NCI-H345 (cell line): Measurements from ENCODE around the gene CD302.
"Not testable (repeated sequence)": the region's sequence is repeated elsewhere in the genome, so short reads cannot be mapped to it uniquely, and the experiment has no call there.

Experiments used
- DNase-seq: peaks from one replicate; lab custom pipeline; 2025; lab: John Stamatoyannopoulos, UW

CD302 gene, protein sequence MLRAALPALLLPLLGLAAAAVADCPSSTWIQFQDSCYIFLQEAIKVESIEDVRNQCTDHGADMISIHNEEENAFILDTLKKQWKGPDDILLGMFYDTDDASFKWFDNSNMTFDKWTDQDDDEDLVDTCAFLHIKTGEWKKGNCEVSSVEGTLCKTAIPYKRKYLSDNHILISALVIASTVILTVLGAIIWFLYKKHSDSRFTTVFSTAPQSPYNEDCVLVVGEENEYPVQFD

DNA sequence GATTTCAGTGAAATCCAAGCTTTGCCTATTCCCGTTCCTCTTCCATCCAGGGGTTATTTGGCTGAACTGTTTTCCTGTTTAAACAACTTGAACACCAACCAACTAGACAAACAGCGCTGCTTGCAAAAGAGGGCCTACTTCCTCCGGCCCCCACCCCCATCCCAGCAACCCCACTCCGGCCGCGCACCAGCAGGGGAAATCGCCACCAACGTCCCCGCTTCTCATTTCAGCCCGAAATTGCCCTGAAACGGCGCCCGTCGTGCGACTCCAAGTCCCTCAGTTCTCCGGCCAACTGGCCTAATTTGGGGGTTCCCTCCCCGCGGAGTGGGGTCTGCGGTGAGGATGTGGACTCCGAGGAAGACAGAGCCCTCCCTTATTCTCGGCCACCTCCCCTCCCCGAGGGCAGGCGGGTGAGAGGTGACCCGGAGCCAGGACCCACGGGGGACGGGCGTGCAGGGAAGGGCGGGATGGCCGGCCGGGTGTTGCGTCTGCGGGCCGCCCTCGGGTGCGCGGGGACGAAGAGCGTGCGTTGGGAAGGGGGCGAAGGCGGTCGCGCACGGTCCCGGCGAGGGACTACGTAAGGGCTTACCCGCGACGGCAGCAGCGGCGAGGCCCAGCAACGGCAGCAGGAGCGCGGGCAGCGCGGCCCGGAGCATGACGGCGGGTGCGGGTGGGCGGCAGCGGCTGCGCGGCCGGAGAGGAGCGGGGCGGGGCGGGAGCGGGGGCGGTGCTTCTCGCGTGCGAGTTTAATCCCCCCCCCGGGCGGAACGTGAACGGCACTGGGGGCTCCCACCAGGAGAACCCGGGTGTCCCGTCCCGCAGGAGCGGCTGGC, at the start of gene CD302:
Gene CD302 (minus strand): TSS at position 666 of the 833 bp plus-strand sequence. CDS start 10 bp downstream, at position 656.
- DNase-seq, result peak; percentile 44

DNA sequence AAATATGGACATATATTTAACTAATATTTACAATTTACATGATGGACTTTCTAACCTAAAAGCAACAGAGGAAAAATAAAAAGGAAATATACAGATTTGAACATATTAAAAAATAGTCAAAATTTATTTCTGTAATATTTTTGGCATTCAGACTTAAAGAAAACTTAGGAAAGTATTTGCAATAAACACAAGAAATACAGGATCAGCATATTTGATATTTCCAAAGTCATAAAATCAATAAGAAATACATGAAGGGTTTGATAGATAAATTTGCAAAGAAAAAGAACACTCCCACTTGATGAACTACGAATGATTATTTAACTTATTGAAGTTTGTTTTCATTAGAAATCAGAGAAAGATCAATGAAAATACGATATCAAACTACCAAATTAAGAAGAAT, 48.6 kb upstream of the CD302 start:
- no peak for DNase-seq

DNA sequence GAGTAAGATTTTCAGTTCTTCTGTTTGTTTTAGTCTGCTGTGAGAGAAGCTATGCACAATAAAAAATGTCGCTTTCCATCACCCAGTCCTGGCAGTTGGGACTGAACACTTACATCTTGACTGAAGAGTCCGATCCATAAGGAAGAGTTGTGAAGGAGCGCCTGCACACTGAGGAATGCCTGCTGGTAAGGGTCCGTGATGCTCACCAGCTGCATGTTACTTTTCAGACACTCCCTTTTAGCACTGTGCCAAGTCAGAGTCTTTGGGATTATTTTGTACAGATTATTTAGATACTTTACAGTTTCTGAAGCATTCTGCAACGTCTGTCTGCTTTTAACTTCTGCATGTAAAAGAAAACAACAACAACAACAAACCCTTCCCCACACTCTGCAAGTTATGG, 42.6 kb upstream of the CD302 start:
- DNase-seq, result no peak

DNA sequence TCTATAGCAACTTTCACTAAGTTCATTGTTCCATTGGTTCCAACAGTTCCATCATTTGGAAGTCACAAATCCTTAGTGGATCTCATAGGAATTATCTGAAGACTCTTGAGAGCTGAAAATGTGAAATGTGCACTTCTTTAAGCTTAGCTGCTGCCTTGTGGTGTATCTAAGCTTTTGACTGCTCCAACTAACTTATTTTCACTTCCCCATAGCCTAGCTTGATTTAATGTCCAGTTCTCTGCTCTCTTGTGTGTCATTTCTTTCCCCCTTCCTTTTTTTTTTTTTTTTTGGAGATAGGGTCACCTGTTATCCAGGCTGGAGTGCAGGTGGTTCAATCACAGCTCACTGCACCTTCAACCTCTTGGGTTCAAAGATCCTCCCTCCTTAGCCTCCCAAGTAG, 34.9 kb upstream of the CD302 start:
- no peak for DNase-seq

DNA sequence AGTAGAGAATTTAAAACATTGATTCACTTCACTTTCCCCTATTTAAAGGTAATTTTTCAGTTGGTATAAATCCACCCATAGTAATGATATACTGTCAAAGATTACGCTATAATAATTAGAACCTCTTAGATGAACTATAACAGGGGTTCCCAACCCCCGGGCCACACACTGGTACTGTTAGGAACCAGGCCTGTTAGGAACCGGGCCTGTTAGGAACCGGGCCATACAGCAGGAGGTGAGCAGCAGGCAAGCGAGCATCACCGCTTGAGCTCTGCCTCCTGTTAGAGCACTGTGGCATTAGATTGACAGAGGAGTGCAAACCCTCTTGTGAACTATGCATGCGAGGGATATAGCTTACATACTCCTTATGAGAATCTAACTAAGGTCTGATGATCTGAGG, 34.0 kb upstream of the CD302 start:
- DNase-seq, result no peak

DNA sequence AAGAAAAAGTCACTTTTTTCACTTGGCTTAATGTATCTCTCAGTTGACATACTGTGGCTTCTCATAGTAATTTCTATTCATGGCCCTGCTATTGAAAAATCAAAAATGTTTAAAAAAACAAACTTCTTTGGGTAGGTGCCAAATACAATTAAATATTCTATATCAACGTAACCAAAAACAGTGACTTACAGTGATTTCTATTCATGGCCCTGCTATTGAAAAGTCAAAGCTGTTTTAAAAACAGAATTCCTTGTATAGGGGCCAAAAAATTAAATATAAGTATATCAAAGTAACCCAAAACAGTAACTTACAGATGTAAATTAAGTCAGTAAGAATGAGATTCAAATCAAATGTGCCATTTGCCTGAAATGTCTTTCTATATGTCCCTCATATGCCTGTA, 31.4 kb upstream of the CD302 start:
- DNase-seq, result no peak

DNA sequence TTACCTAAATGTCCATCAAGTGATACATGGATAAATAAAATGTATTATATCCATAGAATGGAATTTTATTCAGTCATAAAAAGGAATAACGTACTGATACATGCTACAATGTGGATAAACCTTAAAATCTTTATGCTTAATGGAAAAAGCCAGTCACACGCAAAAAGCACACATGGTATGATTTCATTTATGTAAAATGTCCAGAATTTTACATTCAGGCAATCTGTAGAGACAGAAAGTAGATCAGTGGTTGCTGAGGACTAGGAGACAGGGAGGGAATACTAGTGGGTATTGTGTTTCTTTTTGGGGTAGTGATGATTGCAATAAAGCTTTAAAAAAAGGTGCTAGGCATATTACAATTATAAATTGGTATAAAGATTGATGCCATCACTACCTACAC, 30.7 kb upstream of the CD302 start:
- DNase-seq, result no peak

DNA sequence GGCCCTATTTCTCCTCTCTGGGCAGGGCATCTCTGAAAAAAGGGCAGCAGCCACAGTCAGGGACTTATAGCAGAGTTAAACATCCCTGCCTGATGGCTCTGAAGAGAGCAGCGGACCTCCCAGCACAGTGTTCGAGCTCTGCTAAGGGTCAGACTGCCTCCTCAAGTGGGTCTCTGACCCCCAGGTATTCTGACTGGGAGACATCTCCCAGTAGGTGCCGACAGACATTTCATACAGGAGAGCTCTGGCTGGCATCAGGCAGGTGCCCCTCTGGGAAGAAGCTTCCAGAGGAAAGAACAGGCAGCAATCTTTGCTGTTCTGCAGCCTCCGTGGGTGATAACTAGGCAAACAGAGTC, 24.4 kb upstream of the CD302 start:
- not testable (repeated sequence) for DNase-seq

DNA sequence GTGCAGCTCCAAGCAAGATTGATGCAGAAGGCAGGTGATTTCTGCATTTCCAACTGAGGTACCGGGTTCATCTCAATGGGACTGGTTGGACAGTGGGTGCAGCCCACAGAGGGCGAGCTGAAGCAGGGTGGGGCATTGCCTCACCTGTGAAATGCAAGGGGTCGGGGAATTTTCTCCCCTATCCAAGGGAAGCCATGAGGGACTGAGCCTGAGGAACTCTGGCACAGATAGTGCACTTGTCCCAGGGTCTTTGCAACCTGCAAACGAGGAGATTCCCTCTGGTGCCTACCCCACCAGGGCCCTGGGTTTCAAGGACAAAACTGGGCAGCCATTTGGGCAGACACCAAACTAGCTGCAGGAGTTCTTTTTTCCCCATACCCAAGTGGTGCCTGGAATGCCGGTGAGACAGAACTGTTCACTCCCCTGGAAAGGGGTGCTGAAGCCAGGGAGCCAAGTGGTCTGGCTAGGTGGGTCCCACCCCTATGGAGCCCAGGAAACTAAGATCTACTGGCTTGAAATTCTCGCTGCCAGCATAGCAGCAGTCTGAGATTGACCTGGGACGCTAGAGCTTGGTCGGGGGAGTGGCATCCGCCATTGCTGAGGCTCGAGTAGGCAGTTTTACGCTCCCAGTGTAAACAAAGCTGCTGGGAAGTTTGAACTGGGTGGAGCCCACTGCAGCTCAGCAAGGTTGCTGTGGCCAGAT, 23.9 kb upstream of the CD302 start:
- DNase-seq, result not testable (repeated sequence)

DNA sequence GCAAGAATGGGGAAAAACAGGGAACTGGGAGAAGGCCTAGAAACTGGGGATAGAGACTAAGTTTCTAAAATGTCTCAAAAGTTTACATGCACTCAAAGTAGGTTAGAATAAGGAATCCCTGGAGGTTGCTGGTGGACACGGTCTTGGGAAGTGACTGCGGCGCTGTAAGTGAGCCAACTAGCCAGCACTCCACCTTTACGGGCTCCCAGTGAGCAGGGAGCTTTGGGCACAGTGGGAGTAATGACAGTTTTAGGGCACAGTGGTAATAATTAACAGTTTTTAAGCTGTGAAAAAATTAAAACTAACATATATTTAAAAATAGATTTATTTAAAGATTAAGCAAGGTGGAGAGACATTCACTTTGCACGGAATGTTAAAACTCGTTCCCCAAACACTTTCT, 20.9 kb upstream of the CD302 start:
- DNase-seq, result no peak

DNA sequence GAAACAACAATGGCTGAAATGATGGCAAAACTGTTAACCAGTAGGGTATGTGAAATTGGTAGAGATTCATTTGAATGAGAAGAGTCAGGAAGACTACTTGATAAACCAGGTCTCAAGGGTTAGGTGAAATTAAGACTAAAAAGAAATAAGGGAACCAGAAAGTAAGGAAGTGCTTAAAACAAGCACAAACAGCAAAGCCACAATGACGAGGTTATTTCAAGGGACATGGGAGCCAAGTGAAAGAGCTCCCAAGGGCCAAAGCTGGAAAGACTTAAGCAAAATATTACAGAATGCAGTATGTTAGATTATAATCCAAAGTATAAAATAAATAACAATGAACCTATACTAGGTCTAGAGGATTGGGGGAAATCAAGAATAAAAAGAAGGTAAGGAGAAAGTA, 19.3 kb upstream of the CD302 start:
- DNase-seq, result no peak

DNA sequence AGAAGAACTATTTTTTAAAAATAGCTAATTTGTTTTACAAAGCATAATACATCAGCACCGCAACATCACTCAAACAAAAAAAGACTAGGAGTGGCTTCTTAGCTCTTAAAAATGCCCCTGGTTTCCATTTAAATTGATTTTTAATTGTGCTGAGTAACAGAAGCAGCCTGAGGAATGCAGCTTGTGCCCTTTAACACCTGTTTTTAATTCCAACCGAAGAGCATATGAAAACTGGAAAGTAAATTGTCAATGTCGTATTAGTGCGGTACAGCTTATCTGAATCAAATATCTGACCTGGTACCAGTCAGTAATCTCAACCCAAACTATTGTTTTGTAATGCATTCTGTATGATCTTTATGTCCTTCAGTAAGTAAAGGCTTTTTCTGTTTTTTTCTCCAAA, 13.2 kb upstream of the CD302 start:
- no peak for DNase-seq

DNA sequence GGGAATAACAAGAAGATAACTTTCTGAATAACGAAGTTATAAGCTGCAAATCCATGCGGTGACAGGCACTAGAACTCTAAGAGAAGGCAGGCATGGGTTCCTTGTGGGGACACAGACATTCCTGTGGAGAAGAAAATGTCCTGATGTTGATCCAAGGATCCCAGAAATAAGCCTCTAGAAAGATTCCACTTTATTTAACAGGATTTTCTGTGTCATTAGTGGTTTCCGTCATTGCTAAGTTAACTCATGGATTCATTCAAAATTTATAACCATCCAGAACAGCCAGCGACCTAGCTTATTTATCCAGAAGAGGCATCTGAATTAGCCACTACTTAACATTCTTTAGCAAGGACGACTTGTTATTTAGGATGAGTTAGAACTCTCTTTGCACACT, 10.0 kb upstream of the CD302 start:
- DNase-seq, result no peak

DNA sequence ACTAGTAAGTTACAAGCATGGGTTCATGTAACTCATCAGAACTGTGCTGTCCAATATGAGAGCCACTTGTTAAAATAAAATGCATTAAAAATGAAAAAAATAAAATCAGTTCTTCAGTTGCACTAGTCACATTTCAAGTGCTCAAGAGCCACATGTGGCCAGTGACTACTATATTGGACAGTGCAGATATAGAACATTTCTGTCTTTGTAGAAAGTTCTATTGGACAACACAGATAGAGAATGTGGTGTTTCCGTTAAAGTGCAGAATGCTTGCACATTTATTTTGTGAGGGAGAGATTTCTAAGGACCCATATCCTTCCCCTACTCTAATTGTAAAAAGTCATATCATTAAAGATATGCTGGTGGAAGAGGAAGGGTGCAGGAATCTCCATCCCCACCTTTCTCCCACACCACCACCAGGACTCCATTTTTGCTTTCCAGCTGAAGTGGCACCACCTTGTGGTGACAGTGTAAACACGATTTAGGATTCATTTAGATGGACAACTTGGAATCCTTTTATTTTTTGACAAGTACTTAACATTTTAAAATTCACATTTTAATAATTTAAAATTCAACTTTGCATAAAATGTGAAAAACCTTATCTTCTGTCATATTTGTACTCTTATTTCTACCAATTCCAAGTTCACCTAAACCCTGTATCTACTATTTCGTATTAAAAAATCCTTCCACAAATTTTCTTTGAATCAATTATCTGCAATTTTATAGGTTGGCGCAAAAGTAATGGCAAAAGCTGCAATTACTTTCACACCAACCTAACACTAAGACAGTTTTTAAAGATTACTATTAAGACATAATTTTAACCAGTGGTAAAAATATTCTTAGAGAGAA, 9.4 kb upstream of the CD302 start:
- peak; percentile 39 for DNase-seq

DNA sequence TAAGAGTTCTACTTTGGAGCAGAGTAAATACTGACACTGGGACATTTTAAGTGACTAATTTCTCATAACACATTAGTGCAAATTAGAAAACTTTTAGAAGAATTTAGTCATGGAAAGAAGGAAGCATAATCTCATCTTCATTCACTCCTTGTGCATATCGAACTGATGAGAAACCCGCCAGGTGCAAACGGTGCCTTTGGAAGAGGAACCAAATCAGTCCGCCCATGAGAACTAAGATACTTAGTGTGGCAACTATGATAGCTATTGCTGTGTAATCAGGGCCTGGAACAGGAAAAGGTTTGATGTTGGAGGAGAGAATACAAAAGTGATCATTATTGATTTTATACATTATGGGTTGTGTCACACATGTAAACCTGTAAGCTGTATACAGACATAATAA, 6.9 kb upstream of the CD302 start:
- DNase-seq, result no peak

DNA sequence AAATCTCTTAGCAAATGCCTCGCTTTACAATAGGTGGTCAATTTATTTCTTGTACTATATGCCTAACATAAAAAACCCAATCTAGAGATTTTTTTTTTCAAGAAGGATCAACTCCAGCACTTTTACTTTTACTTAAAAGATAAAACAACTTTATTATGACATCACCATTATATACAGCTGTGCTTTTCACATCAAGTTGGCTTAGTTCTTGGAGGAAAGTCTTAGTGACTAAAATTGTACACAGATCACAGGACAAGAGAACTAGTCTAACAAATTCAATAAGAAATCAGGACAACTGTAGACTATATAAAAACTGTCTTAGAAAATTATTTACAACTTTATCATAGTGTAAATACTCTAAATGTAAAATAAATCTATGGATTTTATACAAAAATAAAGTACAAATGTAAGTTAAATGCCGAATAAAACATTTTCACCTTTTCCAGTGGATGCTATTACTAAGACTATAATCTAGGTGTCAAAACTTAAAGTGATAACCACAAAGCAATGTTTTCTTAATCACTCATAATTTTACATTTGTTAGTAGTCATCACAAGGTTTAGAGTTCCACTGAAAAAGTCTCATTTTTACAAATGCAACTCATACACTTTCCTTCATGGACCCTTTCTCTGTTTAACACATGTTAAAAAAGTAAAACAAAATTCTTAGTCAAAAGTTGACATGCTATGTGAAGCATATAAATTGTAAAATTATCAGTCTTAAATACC, 5.4 kb upstream of the CD302 start:
- no peak for DNase-seq

DNA sequence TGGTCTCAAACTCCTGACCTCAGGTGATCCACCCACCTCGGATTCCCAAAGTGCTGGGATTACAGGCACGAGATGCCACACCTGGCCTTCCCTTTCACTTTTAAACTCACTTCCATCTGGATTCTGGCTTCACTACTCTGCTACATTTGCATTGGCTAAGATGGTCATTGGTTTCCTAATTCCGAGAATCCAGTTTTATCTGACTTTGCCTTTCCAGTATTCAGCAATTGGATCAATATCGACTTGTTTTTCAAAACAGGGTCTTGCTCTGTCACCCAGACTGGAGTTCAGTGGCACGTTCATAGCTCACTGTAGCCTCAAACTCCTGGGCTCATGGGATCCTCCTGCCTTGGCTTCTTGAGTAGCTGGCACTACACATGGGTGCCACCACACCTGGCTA, 4.7 kb upstream of the CD302 start:
- DNase-seq, result no peak

DNA sequence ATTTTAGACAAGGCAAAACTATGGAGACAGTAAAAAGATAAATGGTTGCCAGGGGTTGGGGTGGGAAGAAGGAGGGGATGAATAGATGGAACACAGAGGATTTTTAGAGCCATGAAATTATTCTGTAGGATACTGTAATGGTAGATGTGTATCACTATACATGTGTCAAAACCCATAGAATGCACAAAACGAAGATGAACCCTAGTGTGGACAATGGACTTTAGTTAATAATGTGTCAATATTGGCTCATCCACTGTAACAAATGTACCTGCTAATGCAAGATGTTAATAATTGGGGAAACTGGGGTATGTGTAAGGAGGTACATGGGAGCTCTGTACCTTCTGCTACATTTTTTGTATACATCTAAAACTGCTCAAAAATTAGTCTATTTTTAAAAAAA, 1.8 kb upstream of the CD302 start:
- no peak for DNase-seq

DNA sequence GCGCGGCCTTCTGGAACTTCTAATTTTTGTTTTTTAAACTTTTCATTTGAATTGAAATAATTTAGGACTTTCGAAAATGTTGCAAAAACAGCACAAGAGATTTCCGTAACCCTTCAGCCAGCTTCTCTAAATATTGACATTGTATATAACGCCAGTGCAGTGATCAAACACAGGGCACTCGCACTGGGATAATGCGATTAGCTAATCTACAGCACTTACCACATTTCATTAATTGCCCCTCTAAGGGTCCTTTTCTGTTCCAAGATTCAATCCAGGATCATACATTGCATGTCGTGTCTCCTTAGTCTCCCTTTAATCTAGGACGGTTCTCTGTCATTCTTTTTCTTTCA, 343 bp upstream of the CD302 start:
- DNase-seq, result no peak

DNA sequence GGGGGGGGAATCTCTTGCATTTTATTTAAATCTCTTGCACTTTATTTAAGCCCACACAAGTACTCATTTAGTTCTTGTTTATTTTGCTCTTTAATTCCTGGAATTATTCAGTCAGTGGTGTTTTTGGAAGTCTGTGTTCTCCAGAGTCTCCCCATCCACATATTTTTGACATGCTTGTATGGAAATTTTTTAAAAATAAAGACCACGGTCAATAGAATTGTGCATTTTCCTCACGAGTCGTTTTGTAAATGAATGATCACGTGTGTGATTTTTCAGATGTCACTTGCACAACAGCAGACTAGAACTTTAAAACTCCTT, 824 bp downstream of the CD302 start:
- no peak for DNase-seq

DNA sequence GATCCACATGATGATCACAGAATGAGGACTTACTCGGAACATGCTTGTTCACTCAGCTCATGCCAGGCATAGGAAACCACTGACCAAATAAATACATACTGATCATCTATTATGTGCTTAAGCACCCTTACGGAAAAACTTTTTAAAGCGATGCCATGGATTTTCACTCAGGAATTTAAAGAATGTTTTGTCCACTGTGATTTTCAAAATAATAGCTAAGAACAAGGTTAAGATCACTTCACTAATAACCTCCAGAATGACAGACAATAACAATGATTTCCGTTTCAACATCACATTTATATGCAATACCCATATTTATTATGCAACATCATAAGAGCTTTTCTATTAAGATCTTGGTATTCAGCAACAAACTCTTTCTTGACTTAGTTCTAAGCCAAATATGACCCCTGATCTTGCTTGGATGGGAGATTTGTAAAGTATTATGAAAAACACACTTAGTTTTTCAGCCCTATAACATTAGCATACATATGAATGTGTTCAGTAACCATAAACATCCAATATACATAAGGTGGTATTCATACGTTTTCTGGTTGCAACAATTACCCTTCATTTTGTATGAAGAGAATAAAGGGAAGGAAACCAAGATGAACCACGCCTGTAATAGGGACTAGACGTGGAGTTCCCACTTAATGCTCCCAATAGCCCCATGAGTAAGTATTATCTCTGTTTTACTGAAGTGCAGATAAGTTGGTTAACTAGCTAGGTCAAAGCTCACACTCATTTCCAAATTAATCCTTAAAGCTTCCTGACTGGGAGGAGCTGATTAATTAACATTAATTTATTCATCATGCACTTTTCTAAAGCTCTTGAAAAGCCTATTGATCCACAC, 1.9 kb downstream of the CD302 start:
- no peak for DNase-seq
